ENCODE measurements around the gene MAP3K20.

GRCh38 chr2:173280853-173281252 is 205.2 kb downstream of the MAP3K20 start:
- no peak for TF ChIP-seq CTCF (conservative IDR thresholded peaks at IDR 0.05 in 1 of 2, IDR thresholded peaks at IDR 0.05 in 1 of 2; ENCODE audit: extremely low read depth in 1 of 2, insufficient read depth in 1 of 2, low read depth in 1 of 2, low read length in 2 of 2)
- TF ChIP-seq EZH2 (IDR thresholded peaks at IDR 0.05; ENCODE audit: borderline replicate concordance, low read length), result no peak
